Measurements from ENCODE around the gene TPR.

TPR gene

GRCh38 chr1:186289943-186290545 is 85.0 kb downstream of the TPR start:
- H3K9ac ChIP-seq (ENCODE audit: insufficient read length, low read depth), result no peak overlapping the region
- H3K36me3 ChIP-seq (ENCODE audit: insufficient read depth, insufficient read length, low read length), result no peaks in the 10 kb centered on the region
- no peaks in the 10 kb centered on the region for H3K9me3 ChIP-seq (ENCODE audit: insufficient read depth, low read length)
- no peak for DNase-seq (ENCODE audit: low read depth, low spot score)
- no peaks in the 10 kb centered on the region for H3K27me3 ChIP-seq (ENCODE audit: insufficient read depth, insufficient read length)
- no peak for TF ChIP-seq YY1 (IDR thresholded peaks at IDR 0.05; ENCODE audit: insufficient read depth, insufficient read length)
- no peak for TF ChIP-seq SUZ12 (IDR thresholded peaks at IDR 0.05; ENCODE audit: extremely low read depth, insufficient read depth, insufficient read length)
- TF ChIP-seq ZNF274 (IDR thresholded peaks at IDR 0.05; ENCODE audit: low read depth, low read length), result no peak
- H3K4me1 ChIP-seq (ENCODE audit: insufficient read depth, insufficient read length), result no peaks in the 10 kb centered on the region
- H3K4me3 ChIP-seq (ENCODE audit: insufficient read length, low read depth), result no peak overlapping the region

- Histone ChIP-seq H3K4me1 (ENCODE audit: insufficient read depth, insufficient read length) (no peaks in the 10 kb centered on the region), H3K36me3 (ENCODE audit: insufficient read depth, insufficient read length, low read length) (no peaks in the 10 kb centered on the region), H3K9ac (ENCODE audit: insufficient read length, low read depth) (no peak overlapping the region), H3K4me3 (ENCODE audit: insufficient read length, low read depth) (no peak overlapping the region), H3K9me3 (ENCODE audit: insufficient read depth, low read length) (no peaks in the 10 kb centered on the region), H3K27me3 (ENCODE audit: insufficient read depth, insufficient read length) (no peaks in the 10 kb centered on the region)
- no peak for DNase-seq (ENCODE audit: low read depth, low spot score)
- TF ChIP-seq ZNF274 (IDR thresholded peaks at IDR 0.05; ENCODE audit: low read depth, low read length) (no peak), SUZ12 (IDR thresholded peaks at IDR 0.05; ENCODE audit: extremely low read depth, insufficient read depth, insufficient read length) (no peak), YY1 (IDR thresholded peaks at IDR 0.05; ENCODE audit: insufficient read depth, insufficient read length) (no peak)
Observed at GRCh38 chr1:186286615-186287315, 88.3 kb downstream of the TPR start.

GRCh38 chr1:186283374-186283773 is 91.7 kb downstream of the TPR start:
- Histone ChIP-seq H3K9me3 (ENCODE audit: insufficient read depth, low read length) (no peaks in the 10 kb centered on the region), H3K27me3 (ENCODE audit: insufficient read depth, insufficient read length) (no peaks in the 10 kb centered on the region), H3K4me1 (ENCODE audit: insufficient read depth, insufficient read length) (no peaks in the 10 kb centered on the region), H3K9ac (ENCODE audit: insufficient read length, low read depth) (no peak overlapping the region), H3K36me3 (ENCODE audit: insufficient read depth, insufficient read length, low read length) (no peaks in the 10 kb centered on the region), H3K4me3 (ENCODE audit: insufficient read length, low read depth) (no peak overlapping the region)
- TF ChIP-seq YY1 (IDR thresholded peaks at IDR 0.05; ENCODE audit: insufficient read depth, insufficient read length) (no peak), ZNF274 (IDR thresholded peaks at IDR 0.05; ENCODE audit: low read depth, low read length) (no peak), SUZ12 (IDR thresholded peaks at IDR 0.05; ENCODE audit: extremely low read depth, insufficient read depth, insufficient read length) (no peak)
- DNase-seq (ENCODE audit: low read depth, low spot score), result no peak

GRCh38 chr1:186282466-186282865 is 92.6 kb downstream of the TPR start:
- Histone ChIP-seq H3K9me3 (ENCODE audit: insufficient read depth, low read length) (no peaks in the 10 kb centered on the region), H3K27me3 (ENCODE audit: insufficient read depth, insufficient read length) (no peaks in the 10 kb centered on the region), H3K36me3 (ENCODE audit: insufficient read depth, insufficient read length, low read length) (no peaks in the 10 kb centered on the region), H3K4me3 (ENCODE audit: insufficient read length, low read depth) (no peak overlapping the region), H3K9ac (ENCODE audit: insufficient read length, low read depth) (no peak overlapping the region), H3K4me1 (ENCODE audit: insufficient read depth, insufficient read length) (no peaks in the 10 kb centered on the region)
- no peak for DNase-seq (ENCODE audit: low read depth, low spot score)
- no peak for TF ChIP-seq YY1 (IDR thresholded peaks at IDR 0.05; ENCODE audit: insufficient read depth, insufficient read length)
- no peak for TF ChIP-seq ZNF274 (IDR thresholded peaks at IDR 0.05; ENCODE audit: low read depth, low read length)
- TF ChIP-seq SUZ12 (IDR thresholded peaks at IDR 0.05; ENCODE audit: extremely low read depth, insufficient read depth, insufficient read length), result no peak

GRCh38 chr1:186275822-186276221 is 99.2 kb downstream of the TPR start:
- TF ChIP-seq YY1 (IDR thresholded peaks at IDR 0.05; ENCODE audit: insufficient read depth, insufficient read length) (no peak), SUZ12 (IDR thresholded peaks at IDR 0.05; ENCODE audit: extremely low read depth, insufficient read depth, insufficient read length) (no peak), ZNF274 (IDR thresholded peaks at IDR 0.05; ENCODE audit: low read depth, low read length) (no peak)
- Histone ChIP-seq H3K4me1 (ENCODE audit: insufficient read depth, insufficient read length) (no peaks in the 10 kb centered on the region), H3K36me3 (ENCODE audit: insufficient read depth, insufficient read length, low read length) (no peaks in the 10 kb centered on the region), H3K9ac (ENCODE audit: insufficient read length, low read depth) (no peak overlapping the region), H3K27me3 (ENCODE audit: insufficient read depth, insufficient read length) (no peaks in the 10 kb centered on the region), H3K9me3 (ENCODE audit: insufficient read depth, low read length) (no peaks in the 10 kb centered on the region), H3K4me3 (ENCODE audit: insufficient read length, low read depth) (no peak overlapping the region)
- DNase-seq (ENCODE audit: low read depth, low spot score), result no peak

GRCh38 chr1:186272486-186272885 is 102.6 kb downstream of the TPR start:
- Histone ChIP-seq H3K4me3 (ENCODE audit: insufficient read length, low read depth) (no peak overlapping the region), H3K4me1 (ENCODE audit: insufficient read depth, insufficient read length) (no peaks in the 10 kb centered on the region), H3K27me3 (ENCODE audit: insufficient read depth, insufficient read length) (no peaks in the 10 kb centered on the region), H3K36me3 (ENCODE audit: insufficient read depth, insufficient read length, low read length) (no peaks in the 10 kb centered on the region), H3K9me3 (ENCODE audit: insufficient read depth, low read length) (no peaks in the 10 kb centered on the region), H3K9ac (ENCODE audit: insufficient read length, low read depth) (no peak overlapping the region)
- no peak for DNase-seq (ENCODE audit: low read depth, low spot score)
- TF ChIP-seq ZNF274 (IDR thresholded peaks at IDR 0.05; ENCODE audit: low read depth, low read length), result no peak
- no peak for TF ChIP-seq SUZ12 (IDR thresholded peaks at IDR 0.05; ENCODE audit: extremely low read depth, insufficient read depth, insufficient read length)
- TF ChIP-seq YY1 (IDR thresholded peaks at IDR 0.05; ENCODE audit: insufficient read depth, insufficient read length), result no peak

GRCh38 chr1:186271032-186271431 is 104.0 kb downstream of the TPR start:
- no peak for DNase-seq (ENCODE audit: low read depth, low spot score)
- no peak overlapping the region for H3K4me3 ChIP-seq (ENCODE audit: insufficient read length, low read depth)
- no peaks in the 10 kb centered on the region for H3K9me3 ChIP-seq (ENCODE audit: insufficient read depth, low read length)
- TF ChIP-seq YY1 (IDR thresholded peaks at IDR 0.05; ENCODE audit: insufficient read depth, insufficient read length) (no peak), ZNF274 (IDR thresholded peaks at IDR 0.05; ENCODE audit: low read depth, low read length) (no peak), SUZ12 (IDR thresholded peaks at IDR 0.05; ENCODE audit: extremely low read depth, insufficient read depth, insufficient read length) (no peak)
- no peaks in the 10 kb centered on the region for H3K36me3 ChIP-seq (ENCODE audit: insufficient read depth, insufficient read length, low read length)
- no peaks in the 10 kb centered on the region for H3K27me3 ChIP-seq (ENCODE audit: insufficient read depth, insufficient read length)
- no peak overlapping the region for H3K9ac ChIP-seq (ENCODE audit: insufficient read length, low read depth)
- H3K4me1 ChIP-seq (ENCODE audit: insufficient read depth, insufficient read length), result no peaks in the 10 kb centered on the region
